HUES48 (cell line): ENCODE results near the gene ZNF766.

Experiments
- H3K27ac ChIP-seq: one replicate; pipeline ENCODE4 v1.7.0; 2013; ENCODE audit warnings: low read depth, low read length, inconsistent platforms
- H3K27me3 ChIP-seq: 2 replicates; pipeline ENCODE4 v1.6.1; 2013; ENCODE audit warnings: mild to moderate bottlenecking, low read length; ENCODE audit not compliant: control insufficient read depth, insufficient read depth
- H3K36me3 ChIP-seq: 2 replicates; pipeline ENCODE4 v1.6.1; 2013; ENCODE audit warnings: low read length; ENCODE audit not compliant: control insufficient read depth, insufficient read depth
- H3K4me1 ChIP-seq: 2 replicates; pipeline ENCODE4 v1.6.1; 2013; ENCODE audit warnings: mild to moderate bottlenecking, low read length; ENCODE audit not compliant: control insufficient read depth, insufficient read depth
- H3K4me3 ChIP-seq: 2 replicates; pipeline ENCODE4 v1.5.1; 2013; ENCODE audit warnings: mild to moderate bottlenecking, low read depth, low read length
- H3K9ac ChIP-seq: 2 replicates; pipeline ENCODE4 v1.6.1; 2013; ENCODE audit warnings: mild to moderate bottlenecking, low read depth, low read length, moderate library complexity
- H3K9me3 ChIP-seq: 2 replicates; pipeline ENCODE4 v1.6.1; 2013; ENCODE audit warnings: low read length; ENCODE audit not compliant: control insufficient read depth, insufficient read depth

ZNF766 gene

GRCh38 chr19:52269338-52270261, at the start of gene ZNF766:
TSS of gene ZNF766 (plus strand) at chr19:52269587. CDS start at chr19:52269614, 27 bp downstream.
- Histone ChIP-seq H3K9me3 (no peaks in the 10 kb centered on the region), H3K4me3 (peak within 1 kb of the TSS; percentile 94), H3K9ac (peak within 1 kb of the TSS; percentile 99), H3K36me3 (peaks cover 26% of the 10 kb centered on the region), H3K27ac (peak within 1 kb of the TSS; percentile 97), H3K27me3 (no peaks in the 10 kb centered on the region), H3K4me1 (no peaks in the 10 kb centered on the region)

GRCh38 chr19:52219611-52220010, 49.8 kb upstream of the ZNF766 start:
- H3K9me3 ChIP-seq = no peaks in the 10 kb centered on the region
- peaks cover 99% of the 10 kb centered on the region for H3K36me3 ChIP-seq
- H3K27me3 ChIP-seq = no peaks in the 10 kb centered on the region
- no peak overlapping the region for H3K9ac ChIP-seq
- no peak overlapping the region for H3K27ac ChIP-seq
- H3K4me1 ChIP-seq = no peaks in the 10 kb centered on the region
- no peak overlapping the region for H3K4me3 ChIP-seq

- no peaks in the 10 kb centered on the region for H3K9me3 ChIP-seq
- H3K4me1 ChIP-seq = no peaks in the 10 kb centered on the region
- no peak overlapping the region for H3K9ac ChIP-seq
- no peak overlapping the region for H3K4me3 ChIP-seq
- peaks cover 98% of the 10 kb centered on the region for H3K36me3 ChIP-seq
- H3K27me3 ChIP-seq = no peaks in the 10 kb centered on the region
- no peak overlapping the region for H3K27ac ChIP-seq
Measured at GRCh38 chr19:52221031-52221430, 48.4 kb upstream of the ZNF766 start.

- Histone ChIP-seq H3K9ac (no peak overlapping the region), H3K27me3 (no peaks in the 10 kb centered on the region), H3K4me1 (no peaks in the 10 kb centered on the region), H3K9me3 (no peaks in the 10 kb centered on the region), H3K27ac (no peak overlapping the region), H3K36me3 (peaks cover 98% of the 10 kb centered on the region), H3K4me3 (no peak overlapping the region)
Measured at GRCh38 chr19:52221831-52222375, 47.5 kb upstream of the ZNF766 start.

GRCh38 chr19:52224211-52224610, 45.2 kb upstream of the ZNF766 start:
- no peak overlapping the region for H3K27ac ChIP-seq
- H3K4me1 ChIP-seq = no peaks in the 10 kb centered on the region
- H3K27me3 ChIP-seq = no peaks in the 10 kb centered on the region
- no peak overlapping the region for H3K4me3 ChIP-seq
- no peaks in the 10 kb centered on the region for H3K9me3 ChIP-seq
- peaks cover 96% of the 10 kb centered on the region for H3K36me3 ChIP-seq
- H3K9ac ChIP-seq = no peak overlapping the region

- Histone ChIP-seq H3K27me3 (no peaks in the 10 kb centered on the region), H3K9me3 (no peaks in the 10 kb centered on the region), H3K4me1 (no peaks in the 10 kb centered on the region), H3K9ac (no peak overlapping the region), H3K27ac (no peak overlapping the region), H3K4me3 (no peak overlapping the region), H3K36me3 (peaks cover 71% of the 10 kb centered on the region)
Measured at GRCh38 chr19:52226652-52227051, 42.7 kb upstream of the ZNF766 start.

GRCh38 chr19:52227196-52227940, 42.0 kb upstream of the ZNF766 start:
- H3K9me3 ChIP-seq = no peaks in the 10 kb centered on the region
- H3K36me3 ChIP-seq = peaks cover 64% of the 10 kb centered on the region
- H3K4me3 ChIP-seq = no peak overlapping the region
- H3K27ac ChIP-seq = no peak overlapping the region
- H3K4me1 ChIP-seq = no peaks in the 10 kb centered on the region
- H3K27me3 ChIP-seq = no peaks in the 10 kb centered on the region
- H3K9ac ChIP-seq = no peak overlapping the region

GRCh38 chr19:52227980-52228379, 41.4 kb upstream of the ZNF766 start:
- no peaks in the 10 kb centered on the region for H3K9me3 ChIP-seq
- H3K36me3 ChIP-seq = peaks cover 58% of the 10 kb centered on the region
- H3K27ac ChIP-seq = no peak overlapping the region
- H3K4me1 ChIP-seq = no peaks in the 10 kb centered on the region
- H3K27me3 ChIP-seq = no peaks in the 10 kb centered on the region
- no peak overlapping the region for H3K4me3 ChIP-seq
- no peak overlapping the region for H3K9ac ChIP-seq

GRCh38 chr19:52229524-52229923, 39.9 kb upstream of the ZNF766 start:
- no peaks in the 10 kb centered on the region for H3K4me1 ChIP-seq
- H3K9me3 ChIP-seq = no peaks in the 10 kb centered on the region
- H3K4me3 ChIP-seq = no peak overlapping the region
- H3K27me3 ChIP-seq = no peaks in the 10 kb centered on the region
- H3K36me3 ChIP-seq = peaks cover 43% of the 10 kb centered on the region
- H3K27ac ChIP-seq = no peak overlapping the region
- H3K9ac ChIP-seq = no peak overlapping the region

- H3K9me3 ChIP-seq = no peaks in the 10 kb centered on the region
- H3K36me3 ChIP-seq = peaks cover 33% of the 10 kb centered on the region
- no peak overlapping the region for H3K27ac ChIP-seq
- no peaks in the 10 kb centered on the region for H3K27me3 ChIP-seq
- no peak overlapping the region for H3K9ac ChIP-seq
- no peaks in the 10 kb centered on the region for H3K4me1 ChIP-seq
- H3K4me3 ChIP-seq = no peak overlapping the region
Measured at GRCh38 chr19:52230685-52231084, 38.7 kb upstream of the ZNF766 start.
